ENCODE results near the gene MINDY4. TPM values are rescaled to one million over a fixed set of nuclear protein-coding genes. Genes with fewer than 3 reads are reported as not detected.

The MINDY4 gene
- total RNA-seq, 2 experiments from 2014 or later, result 1.3 to 1.7 TPM

DNA sequence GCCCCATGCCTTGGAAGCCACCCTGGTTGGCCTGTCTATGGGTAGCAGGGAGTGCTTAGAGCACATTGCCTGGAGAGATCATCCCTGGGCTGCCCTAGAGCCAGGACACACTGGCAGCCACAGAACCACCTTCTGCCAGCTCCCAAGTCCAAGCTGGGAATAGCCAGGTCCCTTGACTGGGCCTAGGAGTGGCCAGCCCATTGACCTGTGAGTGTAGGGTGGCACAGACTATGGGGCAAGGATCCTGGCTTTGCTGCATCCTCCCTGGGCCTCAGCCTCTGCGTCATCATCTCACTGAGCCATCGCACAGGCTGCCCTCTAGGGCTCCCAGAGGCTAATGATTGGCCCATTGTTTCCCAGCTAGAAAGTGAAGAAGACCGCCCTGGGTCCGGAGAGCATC, 147.5 kb downstream of the MINDY4 start:
- Mint-ChIP-seq H3K36me3 (ENCODE audit: low read depth) (no peaks in the 10 kb centered on the region), H3K27me3 (no peaks in the 10 kb centered on the region), H3K4me3 (no peak overlapping the region), H3K27ac (no peak overlapping the region), H3K4me1 (ENCODE audit: low read depth) (no peaks in the 10 kb centered on the region), H3K9me3 (no peaks in the 10 kb centered on the region)
- TF ChIP-seq, protein P1, sequence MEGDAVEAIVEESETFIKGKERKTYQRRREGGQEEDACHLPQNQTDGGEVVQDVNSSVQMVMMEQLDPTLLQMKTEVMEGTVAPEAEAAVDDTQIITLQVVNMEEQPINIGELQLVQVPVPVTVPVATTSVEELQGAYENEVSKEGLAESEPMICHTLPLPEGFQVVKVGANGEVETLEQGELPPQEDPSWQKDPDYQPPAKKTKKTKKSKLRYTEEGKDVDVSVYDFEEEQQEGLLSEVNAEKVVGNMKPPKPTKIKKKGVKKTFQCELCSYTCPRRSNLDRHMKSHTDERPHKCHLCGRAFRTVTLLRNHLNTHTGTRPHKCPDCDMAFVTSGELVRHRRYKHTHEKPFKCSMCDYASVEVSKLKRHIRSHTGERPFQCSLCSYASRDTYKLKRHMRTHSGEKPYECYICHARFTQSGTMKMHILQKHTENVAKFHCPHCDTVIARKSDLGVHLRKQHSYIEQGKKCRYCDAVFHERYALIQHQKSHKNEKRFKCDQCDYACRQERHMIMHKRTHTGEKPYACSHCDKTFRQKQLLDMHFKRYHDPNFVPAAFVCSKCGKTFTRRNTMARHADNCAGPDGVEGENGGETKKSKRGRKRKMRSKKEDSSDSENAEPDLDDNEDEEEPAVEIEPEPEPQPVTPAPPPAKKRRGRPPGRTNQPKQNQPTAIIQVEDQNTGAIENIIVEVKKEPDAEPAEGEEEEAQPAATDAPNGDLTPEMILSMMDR (IDR thresholded peaks at IDR 0.05), result no peak
- DNase-seq (no peak), ATAC-seq (no peak)
- ChIA-PET POLR2A (no interaction called here), CTCF (interaction anchor here (1.2 kb wide), 1 partner anchor 21 kb away, joined by 4 read pairs; no protein-coding TSS in a partner anchor)
- intact Hi-C loops (cut with micrococcal nuclease), result no loop called here

DNA sequence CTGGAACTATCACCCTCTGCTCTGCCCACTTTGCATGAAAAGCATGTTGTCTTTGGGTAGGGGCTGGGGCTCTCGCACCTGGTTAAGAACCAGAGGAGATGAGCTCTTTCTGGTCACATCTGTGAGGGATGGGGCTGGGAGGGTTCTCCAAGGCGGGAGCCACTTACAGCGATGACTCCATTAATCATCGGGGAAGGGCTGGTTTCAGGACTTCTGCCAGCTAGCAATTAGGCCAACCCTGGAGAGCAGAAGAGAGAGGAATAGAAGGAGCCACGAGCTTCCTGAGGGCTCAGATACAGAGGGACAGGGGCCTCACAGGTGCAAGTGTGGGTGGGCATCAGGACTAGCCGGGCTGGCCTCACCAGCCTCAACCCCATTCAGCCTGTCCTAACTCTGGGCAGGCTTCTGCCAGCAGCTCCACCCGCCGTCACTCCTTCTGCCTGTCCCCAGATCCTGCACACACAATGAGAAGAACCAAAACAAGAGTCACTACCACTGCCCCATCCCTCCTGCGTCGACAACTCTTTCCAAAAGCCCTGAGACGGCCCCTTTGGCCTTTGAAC, 148.9 kb downstream of the MINDY4 start:
- POLR2A ChIA-PET, result no interaction called here
- no peak overlapping the region for H3K4me3 Mint-ChIP-seq
- no peaks in the 10 kb centered on the region for H3K27me3 Mint-ChIP-seq
- DNase-seq (no peak), ATAC-seq (no peak)
- intact Hi-C loops (cut with micrococcal nuclease), result no loop called here
- H3K36me3 Mint-ChIP-seq (ENCODE audit: low read depth), result no peaks in the 10 kb centered on the region
- CTCF ChIA-PET, result interaction anchor here (1.2 kb wide), 1 partner anchor 18 kb away, joined by 5 read pairs; no protein-coding TSS in a partner anchor
- no peak overlapping the region for H3K27ac Mint-ChIP-seq
- no peaks in the 10 kb centered on the region for H3K9me3 Mint-ChIP-seq
- TF ChIP-seq, protein P1 (IDR thresholded peaks at IDR 0.05), result no peak
- H3K4me1 Mint-ChIP-seq (ENCODE audit: low read depth), result no peaks in the 10 kb centered on the region

DNA sequence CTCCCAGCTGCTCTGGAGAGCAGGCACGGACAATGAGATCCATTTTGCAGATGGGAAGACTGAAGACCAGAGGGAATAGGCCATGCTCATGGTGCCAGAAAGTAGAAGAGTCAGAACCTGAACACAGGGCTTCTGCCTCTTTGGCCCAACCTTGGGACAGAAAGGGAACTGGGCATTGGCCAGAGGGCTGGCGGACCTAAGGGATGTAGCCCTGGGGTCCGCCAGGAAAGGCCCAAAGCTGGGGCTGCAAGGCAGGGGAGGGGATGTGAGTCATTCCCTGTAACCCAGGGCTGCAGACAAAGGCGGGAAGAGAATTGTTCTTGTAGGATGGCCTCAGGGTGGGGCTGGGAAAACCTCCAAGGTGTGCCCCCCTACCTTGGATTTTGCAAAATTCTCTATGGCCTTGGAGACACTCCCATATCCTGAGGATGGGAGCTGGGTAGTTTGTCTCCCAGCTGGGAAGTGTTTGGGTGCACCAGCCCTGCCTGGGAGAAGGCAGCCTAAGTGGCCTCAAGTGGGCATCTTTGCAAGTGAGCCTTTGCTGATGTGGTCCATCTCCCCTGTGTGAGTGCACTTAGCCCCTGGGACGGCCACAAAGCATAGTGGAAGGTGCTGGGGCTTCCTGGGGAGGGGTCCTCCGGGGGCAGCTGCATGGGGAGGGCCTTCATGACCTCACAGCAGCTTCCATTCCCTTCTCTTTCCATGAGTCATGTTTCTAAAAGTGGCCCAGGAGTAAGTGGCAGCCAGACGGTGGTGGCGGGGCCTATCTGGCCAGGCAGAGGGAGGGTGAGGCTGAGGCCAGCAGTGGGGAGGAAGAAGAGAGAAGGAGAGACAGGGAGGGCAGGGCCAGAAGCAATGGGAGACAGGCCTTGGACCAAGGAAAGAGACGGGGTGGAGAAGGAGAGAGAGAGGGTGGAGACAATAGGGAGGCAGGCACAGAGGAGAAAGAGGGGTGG, 149.6 kb downstream of the MINDY4 start:
- H3K4me3 Mint-ChIP-seq, result no peak overlapping the region
- TF ChIP-seq, protein P1 (IDR thresholded peaks at IDR 0.05), result no peak
- H3K4me1 Mint-ChIP-seq (ENCODE audit: low read depth), result no peaks in the 10 kb centered on the region
- intact Hi-C loops (cut with micrococcal nuclease), result no loop called here
- no peaks in the 10 kb centered on the region for H3K27me3 Mint-ChIP-seq
- DNase-seq (no peak), ATAC-seq (no peak)
- H3K36me3 Mint-ChIP-seq (ENCODE audit: low read depth), result no peaks in the 10 kb centered on the region
- H3K9me3 Mint-ChIP-seq, result no peaks in the 10 kb centered on the region
- H3K27ac Mint-ChIP-seq, result no peak overlapping the region
- CTCF ChIA-PET, result interaction anchor here (1.2 kb wide), 1 partner anchor 17 kb away, joined by 5 read pairs; no protein-coding TSS in a partner anchor
- POLR2A ChIA-PET, result no interaction called here

DNA sequence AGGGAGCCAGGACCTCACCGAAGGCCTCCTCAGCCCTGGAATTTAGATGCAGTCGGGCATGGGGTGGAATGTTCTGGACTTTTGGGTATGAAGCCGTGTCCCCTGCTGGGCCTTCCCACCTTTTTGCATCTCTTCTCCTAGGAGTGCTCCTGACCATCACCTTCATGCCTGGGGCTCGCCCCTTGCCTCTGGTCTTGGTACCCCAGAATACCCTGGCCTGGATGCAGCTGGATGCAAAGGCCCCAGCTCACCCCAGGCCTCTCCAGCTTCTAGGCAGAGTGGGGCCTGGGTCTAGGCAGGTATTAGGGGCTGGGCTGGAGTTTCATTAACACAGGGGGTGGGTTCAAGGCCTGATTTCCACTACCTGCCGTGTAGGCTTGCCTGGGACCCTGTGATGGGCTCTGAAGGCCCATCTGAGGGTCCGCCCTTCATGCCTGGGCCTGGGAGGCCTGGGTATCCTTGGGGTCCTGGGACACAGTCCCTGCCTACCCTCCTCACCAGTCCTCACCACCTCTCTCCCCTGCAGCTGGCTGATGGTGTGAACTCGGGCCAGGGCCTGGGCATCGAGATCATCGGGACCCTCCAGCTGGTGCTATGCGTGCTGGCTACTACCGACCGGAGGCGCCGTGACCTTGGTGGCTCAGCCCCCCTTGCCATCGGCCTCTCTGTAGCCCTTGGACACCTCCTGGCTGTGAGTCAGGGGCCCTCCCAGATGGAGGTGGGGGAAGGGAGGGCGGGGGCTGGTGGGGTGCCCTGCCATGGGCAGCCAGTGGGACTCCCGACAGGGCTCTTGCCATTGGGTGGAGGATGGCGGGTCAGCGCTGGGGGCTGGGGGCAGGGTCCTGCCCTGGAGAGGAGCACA, 150.6 kb downstream of the MINDY4 start:
- TF ChIP-seq, protein P1 (IDR thresholded peaks at IDR 0.05), result no peak
- intact Hi-C loops (cut with micrococcal nuclease), result no loop called here
- POLR2A ChIA-PET, result no interaction called here
- Mint-ChIP-seq H3K36me3 (ENCODE audit: low read depth) (no peaks in the 10 kb centered on the region), H3K27me3 (no peaks in the 10 kb centered on the region), H3K9me3 (peaks cover 1% of the 10 kb centered on the region), H3K4me3 (no peak overlapping the region), H3K4me1 (ENCODE audit: low read depth) (no peaks in the 10 kb centered on the region), H3K27ac (no peak overlapping the region)
- DNase-seq (no peak), ATAC-seq (no peak)
- CTCF ChIA-PET, result interaction anchor here (0.6 to 1.2 kb wide), 2 partner anchors 14 to 62 kb away, joined by 3 to 7 read pairs; no protein-coding TSS in a partner anchor
